Measurements from ENCODE around the gene P2RY2. TPM values are rescaled to one million over a fixed set of nuclear protein-coding genes. Genes with fewer than 3 reads are reported as not detected.

The P2RY2 gene
- polyA plus RNA-seq, 1 donor from 2014 or later = not detected

- Histone ChIP-seq H3K79me2 (replicated peaks; ENCODE audit: insufficient read depth, low read length) (no peaks in the 10 kb centered on the region), H3K9me2 (ENCODE audit: insufficient read depth, low read length) (no peaks in the 10 kb centered on the region), H3K27me3 (ENCODE audit: insufficient read depth, low read depth, low read length) (no peaks in the 10 kb centered on the region), H4K20me1 (ENCODE audit: insufficient read depth) (no peaks in the 10 kb centered on the region), H3K9me3 (ENCODE audit: low read length) (no peaks in the 10 kb centered on the region), H3K9ac (ENCODE audit: low read length) (no peak overlapping the region), H3K27ac (ENCODE audit: low read length) (no peak overlapping the region), H3F3A (ENCODE audit: insufficient read depth, low read length, poor library complexity, severe bottlenecking) (no peaks in the 10 kb centered on the region), H3K36me3 (ENCODE audit: insufficient read depth, low read length) (no peaks in the 10 kb centered on the region), H3K4me2 (ENCODE audit: low read length) (no peak overlapping the region), H2AFZ (ENCODE audit: low read depth, low read length) (no peak overlapping the region), H3K4me3 (ENCODE audit: low read length) (no peak overlapping the region)
- TF ChIP-seq POLR2AphosphoS5 (IDR thresholded peaks at IDR 0.05) (no peak), MXI1 (conservative IDR thresholded peaks at IDR 0.05; ENCODE audit: poor library complexity, severe bottlenecking) (no peak), EP300 (conservative IDR thresholded peaks at IDR 0.05; ENCODE audit: poor library complexity, severe bottlenecking) (no peak), TAF1 (IDR thresholded peaks at IDR 0.05; ENCODE audit: low read depth) (no peak), SMC3 (conservative IDR thresholded peaks at IDR 0.05; ENCODE audit: poor library complexity) (no peak), EZH2 (IDR thresholded peaks at IDR 0.05; ENCODE audit: borderline replicate concordance, insufficient read depth, low read length, poor library complexity, severe bottlenecking) (no peak), RAD21 (conservative IDR thresholded peaks at IDR 0.05) (no peak), REST (IDR thresholded peaks at IDR 0.05; ENCODE audit: borderline replicate concordance) (no peak)
- TF ChIP-seq, protein P1, sequence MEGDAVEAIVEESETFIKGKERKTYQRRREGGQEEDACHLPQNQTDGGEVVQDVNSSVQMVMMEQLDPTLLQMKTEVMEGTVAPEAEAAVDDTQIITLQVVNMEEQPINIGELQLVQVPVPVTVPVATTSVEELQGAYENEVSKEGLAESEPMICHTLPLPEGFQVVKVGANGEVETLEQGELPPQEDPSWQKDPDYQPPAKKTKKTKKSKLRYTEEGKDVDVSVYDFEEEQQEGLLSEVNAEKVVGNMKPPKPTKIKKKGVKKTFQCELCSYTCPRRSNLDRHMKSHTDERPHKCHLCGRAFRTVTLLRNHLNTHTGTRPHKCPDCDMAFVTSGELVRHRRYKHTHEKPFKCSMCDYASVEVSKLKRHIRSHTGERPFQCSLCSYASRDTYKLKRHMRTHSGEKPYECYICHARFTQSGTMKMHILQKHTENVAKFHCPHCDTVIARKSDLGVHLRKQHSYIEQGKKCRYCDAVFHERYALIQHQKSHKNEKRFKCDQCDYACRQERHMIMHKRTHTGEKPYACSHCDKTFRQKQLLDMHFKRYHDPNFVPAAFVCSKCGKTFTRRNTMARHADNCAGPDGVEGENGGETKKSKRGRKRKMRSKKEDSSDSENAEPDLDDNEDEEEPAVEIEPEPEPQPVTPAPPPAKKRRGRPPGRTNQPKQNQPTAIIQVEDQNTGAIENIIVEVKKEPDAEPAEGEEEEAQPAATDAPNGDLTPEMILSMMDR (IDR thresholded peaks at IDR 0.05; ENCODE audit: poor library complexity, severe bottlenecking) = no peak
These were observed 39.4 kb downstream of the P2RY2 start for GRCh38 chr11:73257342-73258103.

GRCh38 chr11:73258104-73259035 is 40.3 kb downstream of the P2RY2 start:
- TF ChIP-seq MXI1 (conservative IDR thresholded peaks at IDR 0.05; ENCODE audit: poor library complexity, severe bottlenecking) (no peak), POLR2AphosphoS5 (IDR thresholded peaks at IDR 0.05) (no peak), EP300 (conservative IDR thresholded peaks at IDR 0.05; ENCODE audit: poor library complexity, severe bottlenecking) (no peak), EZH2 (IDR thresholded peaks at IDR 0.05; ENCODE audit: borderline replicate concordance, insufficient read depth, low read length, poor library complexity, severe bottlenecking) (no peak), TAF1 (IDR thresholded peaks at IDR 0.05; ENCODE audit: low read depth) (no peak), SMC3 (conservative IDR thresholded peaks at IDR 0.05; ENCODE audit: poor library complexity) (no peak), RAD21 (conservative IDR thresholded peaks at IDR 0.05) (no peak), REST (IDR thresholded peaks at IDR 0.05; ENCODE audit: borderline replicate concordance) (no peak)
- TF ChIP-seq, protein P1 (IDR thresholded peaks at IDR 0.05; ENCODE audit: poor library complexity, severe bottlenecking) = no peak
- no peak overlapping the region for H3K27ac ChIP-seq (ENCODE audit: low read length)

More at GRCh38 chr11:73258104-73259035, 40.3 kb downstream of the P2RY2 start:
- H2AFZ ChIP-seq (ENCODE audit: low read depth, low read length) = no peak overlapping the region
- H3K27me3 ChIP-seq (ENCODE audit: insufficient read depth, low read depth, low read length) = no peaks in the 10 kb centered on the region
- H3K9me3 ChIP-seq (ENCODE audit: low read length) = no peaks in the 10 kb centered on the region
- H4K20me1 ChIP-seq (ENCODE audit: insufficient read depth) = no peaks in the 10 kb centered on the region
- H3K4me3 ChIP-seq (ENCODE audit: low read length) = no peak overlapping the region
- H3K79me2 ChIP-seq (replicated peaks; ENCODE audit: insufficient read depth, low read length) = no peaks in the 10 kb centered on the region
- no peaks in the 10 kb centered on the region for H3K36me3 ChIP-seq (ENCODE audit: insufficient read depth, low read length)
- H3K4me2 ChIP-seq (ENCODE audit: low read length) = no peak overlapping the region
- no peaks in the 10 kb centered on the region for H3K9me2 ChIP-seq (ENCODE audit: insufficient read depth, low read length)
- no peaks in the 10 kb centered on the region for H3F3A ChIP-seq (ENCODE audit: insufficient read depth, low read length, poor library complexity, severe bottlenecking)
- H3K9ac ChIP-seq (ENCODE audit: low read length) = no peak overlapping the region
